Stimulated activated CD4-positive, alpha-beta T cell treated with anti-CD3 and anti-CD28 coated beads, Interleukin-1b, Interleukin-23, amount 100 ng/mL, for 4 hours (primary cell): ENCODE data around the gene SFTPB.
"Not testable (repeated sequence)": the region's sequence is repeated elsewhere in the genome, so short reads cannot be mapped to it uniquely, and the experiment has no call there.

Experiments used
- DNase-seq, 2 donors: peaks; one replicate each; pipeline ENCODE4 v3.0.0-alpha.2; 2020; ENCODE audit warnings: low read depth in 2 of 2

Gene SFTPB

GRCh38 chr2:85675866-85676548 is 8.0 kb upstream of the SFTPB start:
- no peak for DNase-seq

GRCh38 chr2:85675427-85675826 is 7.4 kb upstream of the SFTPB start:
- no peak for DNase-seq

GRCh38 chr2:85674417-85674816 is 6.4 kb upstream of the SFTPB start:
- no peak for DNase-seq

- no peak for DNase-seq
These were observed 5.8 kb upstream of the SFTPB start for GRCh38 chr2:85673716-85674375.

- no peak for DNase-seq
These were observed 4.5 kb upstream of the SFTPB start for GRCh38 chr2:85672456-85672855.

- DNase-seq: not testable (repeated sequence)
These were observed 2.4 kb upstream of the SFTPB start for GRCh38 chr2:85670416-85670815.

GRCh38 chr2:85669549-85669948 is 1.6 kb upstream of the SFTPB start:
- no peak for DNase-seq

- no peak for DNase-seq
These were observed 801 bp upstream of the SFTPB start for GRCh38 chr2:85668857-85669142.

- DNase-seq: no peak
These were observed 414 bp downstream of the SFTPB start for GRCh38 chr2:85667561-85668008.

GRCh38 chr2:85666435-85667316 is 1.3 kb downstream of the SFTPB start:
- DNase-seq: no peak

- DNase-seq: no peak
These were observed 2.0 kb downstream of the SFTPB start for GRCh38 chr2:85666016-85666415.

- no peak for DNase-seq
These were observed 2.6 kb downstream of the SFTPB start for GRCh38 chr2:85665264-85665937.

- no peak for DNase-seq
These were observed 4.1 kb downstream of the SFTPB start for GRCh38 chr2:85663594-85664565.

- no peak for DNase-seq
These were observed 5.0 kb downstream of the SFTPB start for GRCh38 chr2:85662899-85663593.

GRCh38 chr2:85661139-85661858 is 6.7 kb downstream of the SFTPB start:
- no peak for DNase-seq

GRCh38 chr2:85660725-85661124 is 7.3 kb downstream of the SFTPB start:
- DNase-seq: no peak

GRCh38 chr2:85660301-85660700 is 7.7 kb downstream of the SFTPB start:
- not testable (repeated sequence) for DNase-seq

- DNase-seq: no peak
These were observed 8.5 kb downstream of the SFTPB start for GRCh38 chr2:85659324-85659981.

GRCh38 chr2:85657399-85657798 is 10.6 kb downstream of the SFTPB start:
- not testable (repeated sequence) for DNase-seq
